Trophoblast cell (in vitro differentiated cells and primary cell): Measurements from ENCODE around the gene KIF17.

ENCODE experiments used
- DNase-seq, 2 donors: peaks; one replicate each; pipeline ENCODE4 v3.0.0-alpha.2; 2016
- H2AFZ ChIP-seq: 2 replicates; pipeline ENCODE4 v1.6.1; 2013; ENCODE audit warnings: low read length, moderate library complexity, mild to moderate bottlenecking; ENCODE audit not compliant: insufficient read depth, poor library complexity
- H2AK5ac ChIP-seq: 2 replicates; pipeline ENCODE4 v1.6.1; 2013; ENCODE audit warnings: mild to moderate bottlenecking, low read length
- H2BK120ac ChIP-seq: 2 replicates; pipeline ENCODE4 v1.6.1; 2013; ENCODE audit warnings: low read length, mild to moderate bottlenecking, moderate library complexity; ENCODE audit not compliant: insufficient read depth, poor library complexity
- H2BK12ac ChIP-seq: 2 replicates; pipeline ENCODE4 v1.6.1; 2013; ENCODE audit warnings: mild to moderate bottlenecking, low read length, moderate library complexity
- H2BK5ac ChIP-seq: 2 replicates; pipeline ENCODE4 v1.6.1; 2013; ENCODE audit warnings: low read length, low read depth, moderate library complexity, mild to moderate bottlenecking; ENCODE audit not compliant: poor library complexity
- H3K14ac ChIP-seq: 2 replicates; pipeline ENCODE4 v1.6.1; 2013; ENCODE audit warnings: mild to moderate bottlenecking, low read length
- H3K18ac ChIP-seq: 2 replicates; pipeline ENCODE4 v1.6.1; 2013; ENCODE audit warnings: mild to moderate bottlenecking, low read length
- H3K23ac ChIP-seq: 2 replicates; pipeline ENCODE4 v1.6.1; 2013; ENCODE audit warnings: low read length
- H3K27ac ChIP-seq: 2 replicates; pipeline ENCODE4 v1.5.1; 2013; ENCODE audit warnings: low read depth, mild to moderate bottlenecking, inconsistent platforms, low read length, moderate library complexity
- H3K27me3 ChIP-seq: 2 replicates; pipeline ENCODE4 v1.6.1; 2013; ENCODE audit warnings: inconsistent platforms, mild to moderate bottlenecking, low read length, moderate library complexity; ENCODE audit not compliant: insufficient read depth
- H3K36me3 ChIP-seq, 2 experiments: 1 replicate in 1 of 2; 2 replicates in 1 of 2; pipeline ENCODE4 v1.6.1; 2013; ENCODE audit warnings: low read length in 2 of 2, mild to moderate bottlenecking in 2 of 2, moderate library complexity in 1 of 2; ENCODE audit not compliant: insufficient read depth in 2 of 2, control insufficient read depth in 1 of 2
- H3K4ac ChIP-seq: 2 replicates; pipeline ENCODE4 v1.6.1; 2013; ENCODE audit warnings: low read depth, mild to moderate bottlenecking, low read length, moderate library complexity
- H3K4me1 ChIP-seq, 2 experiments: 1 replicate in 1 of 2; 2 replicates in 1 of 2; pipeline ENCODE4 v1.6.1; 2013; ENCODE audit warnings: low read length in 2 of 2, mild to moderate bottlenecking in 2 of 2, moderate library complexity in 1 of 2; ENCODE audit not compliant: insufficient read depth in 2 of 2, control insufficient read depth in 1 of 2
- H3K4me2 ChIP-seq: 2 replicates; pipeline ENCODE4 v1.6.1; 2013; ENCODE audit warnings: inconsistent platforms, mild to moderate bottlenecking, low read length, moderate library complexity
- H3K4me3 ChIP-seq: 2 replicates; pipeline ENCODE4 v1.5.1; 2013; ENCODE audit warnings: mild to moderate bottlenecking, low read depth, low read length, inconsistent platforms
- H3K79me1 ChIP-seq: one replicate; pipeline ENCODE4 v1.6.1; 2013; ENCODE audit warnings: low read length
- H3K79me2 ChIP-seq: 2 replicates; pipeline ENCODE4 v1.6.1; 2013; ENCODE audit warnings: low read length, mild to moderate bottlenecking; ENCODE audit not compliant: control insufficient read depth, insufficient read depth, poor library complexity
- H3K9ac ChIP-seq: 2 replicates; pipeline ENCODE4 v1.6.1; 2013; ENCODE audit warnings: mild to moderate bottlenecking, low read length
- H3K9me3 ChIP-seq: 2 replicates; pipeline ENCODE4 v1.6.1; 2013; ENCODE audit warnings: low read depth, mild to moderate bottlenecking, control low read depth, inconsistent platforms, low read length; ENCODE audit not compliant: insufficient read depth
- H4K12ac ChIP-seq: 2 replicates; pipeline ENCODE4 v1.6.1; 2013; ENCODE audit warnings: low read depth, mild to moderate bottlenecking, low read length, moderate library complexity
- H4K8ac ChIP-seq: 2 replicates; pipeline ENCODE4 v1.6.1; 2013; ENCODE audit warnings: low read depth, mild to moderate bottlenecking, low read length, moderate library complexity
- H4K91ac ChIP-seq: one replicate; pipeline ENCODE4 v1.6.1; 2013; ENCODE audit warnings: low read depth, mild to moderate bottlenecking, low read length, moderate library complexity
- WGBS: extraction: QIAGEN DNeasy Blood & Tissue Kit; methylation state at CpG from one replicate; pipeline ENCODE4 v1.1.7; 2013; ENCODE audit warnings: missing lambda C conversion rate; ENCODE audit not compliant: insufficient read length, insufficient coverage; ENCODE audit errors: extremely low coverage; 5-methylcytosine and 5-hydroxymethylcytosine counted together

KIF17 gene

DNA sequence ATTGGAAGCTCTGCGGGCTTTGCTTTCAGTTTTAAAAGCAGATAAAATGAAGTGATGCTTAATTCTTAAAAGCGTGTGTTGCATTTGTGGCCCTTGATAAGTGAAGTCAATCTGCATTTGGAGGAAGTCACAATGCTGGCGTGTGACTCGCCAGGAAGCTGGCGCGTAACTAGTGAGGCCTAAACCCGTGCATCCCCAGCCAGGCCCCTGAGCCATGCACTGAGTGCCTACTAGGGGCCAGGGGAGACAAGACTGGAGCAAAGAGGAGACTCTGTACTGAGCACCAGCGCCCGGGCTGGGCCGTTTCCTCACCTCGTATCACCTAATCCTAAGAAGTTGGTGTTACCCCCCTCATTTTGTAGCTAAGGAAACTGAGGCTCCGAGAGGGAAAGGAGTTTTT is 52.1 kb downstream of the KIF17 start:
- Histone ChIP-seq H3K4me1 (peaks cover 5 to 7% of the 10 kb centered on the region in 2 experiments), H3K9me3 (peaks cover 4% of the 10 kb centered on the region), H3K79me2 (peaks cover 7% of the 10 kb centered on the region), H2BK120ac (no peak overlapping the region), H3K27me3 (no peaks in the 10 kb centered on the region), H3K14ac (no peak overlapping the region), H3K27ac (no peak overlapping the region), H4K8ac (no peak overlapping the region), H2AK5ac (no peak overlapping the region), H3K4ac (no peak overlapping the region), H3K23ac (no peak overlapping the region), H2BK12ac (no peak overlapping the region), H3K4me3 (no peak overlapping the region), H4K12ac (no peak overlapping the region), H2BK5ac (no peak overlapping the region), H4K91ac (no peak overlapping the region), H3K18ac (no peak overlapping the region), H3K79me1 (peaks cover 7% of the 10 kb centered on the region), H3K36me3 (no peaks in the 10 kb centered on the region), H3K9ac (no peak overlapping the region), H2AFZ (no peak overlapping the region), H3K4me2 (no peak overlapping the region)
- WGBS, result no CpG with 5 or more reads among the region's 12 CpGs
- no peak for DNase-seq

DNA sequence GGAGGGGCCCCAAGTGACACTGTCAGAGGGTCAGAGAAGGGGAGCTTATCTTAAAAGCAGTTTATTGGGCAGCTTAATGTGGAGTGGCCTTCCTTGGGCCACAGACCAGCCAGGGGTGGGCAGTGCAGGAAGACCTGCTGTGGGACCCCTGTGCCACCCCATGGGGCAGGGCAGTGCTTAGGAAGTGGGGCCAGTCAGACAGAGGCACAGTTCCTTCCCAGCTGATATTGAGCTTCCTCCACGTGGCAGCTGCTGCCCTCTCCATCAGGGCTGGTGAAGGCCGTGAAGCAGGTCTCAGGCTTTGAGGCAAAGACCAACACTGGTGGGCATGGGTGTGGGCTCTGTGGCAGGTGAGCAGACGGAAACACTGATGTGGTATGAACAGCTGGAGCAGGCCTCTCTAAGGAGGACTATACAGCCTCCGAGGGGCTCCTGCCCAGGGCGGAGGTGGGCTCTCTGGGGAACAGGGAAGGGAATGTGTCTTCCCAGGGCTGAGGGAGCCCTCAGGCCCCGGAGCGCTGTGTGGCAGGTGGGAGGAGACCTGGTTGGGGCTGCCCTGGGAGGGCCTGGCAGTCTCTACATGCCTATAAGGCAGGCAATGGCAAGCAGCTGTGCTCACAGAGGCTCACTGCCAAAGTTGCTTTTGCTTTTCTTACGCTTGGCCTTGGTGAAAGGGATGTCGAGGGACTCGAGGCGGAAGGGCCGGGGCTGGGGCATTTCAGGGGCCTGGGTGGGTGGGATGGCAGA is 53.7 kb downstream of the KIF17 start:
- no peak overlapping the region for H3K4me2 ChIP-seq
- peaks cover 7% of the 10 kb centered on the region for H3K79me1 ChIP-seq
- no peak overlapping the region for H3K4ac ChIP-seq
- no peaks in the 10 kb centered on the region for H3K27me3 ChIP-seq
- H3K4me1 ChIP-seq, result peaks cover 7 to 11% of the 10 kb centered on the region in 2 experiments
- H4K12ac ChIP-seq, result no peak overlapping the region
- no peak overlapping the region for H4K8ac ChIP-seq
- no peak overlapping the region for H3K18ac ChIP-seq
- no CpG with 5 or more reads among the region's 12 CpGs for WGBS
- H2BK120ac ChIP-seq, result no peak overlapping the region
- peak overlapping the region; percentile 30 for H3K4me3 ChIP-seq
- no peak overlapping the region for H3K14ac ChIP-seq
- H3K79me2 ChIP-seq, result peaks cover 9% of the 10 kb centered on the region
- no peak overlapping the region for H4K91ac ChIP-seq
- H2AK5ac ChIP-seq, result no peak overlapping the region
- H3K27ac ChIP-seq, result no peak overlapping the region
- no peak overlapping the region for H2BK5ac ChIP-seq
- peaks cover 0 to 3% of the 10 kb centered on the region in 2 experiments for H3K36me3 ChIP-seq
- peaks cover 4% of the 10 kb centered on the region for H3K9me3 ChIP-seq
- no peak for DNase-seq
- H2BK12ac ChIP-seq, result no peak overlapping the region
- no peak overlapping the region for H3K23ac ChIP-seq
- H3K9ac ChIP-seq, result no peak overlapping the region
- H2AFZ ChIP-seq, result no peak overlapping the region

DNA sequence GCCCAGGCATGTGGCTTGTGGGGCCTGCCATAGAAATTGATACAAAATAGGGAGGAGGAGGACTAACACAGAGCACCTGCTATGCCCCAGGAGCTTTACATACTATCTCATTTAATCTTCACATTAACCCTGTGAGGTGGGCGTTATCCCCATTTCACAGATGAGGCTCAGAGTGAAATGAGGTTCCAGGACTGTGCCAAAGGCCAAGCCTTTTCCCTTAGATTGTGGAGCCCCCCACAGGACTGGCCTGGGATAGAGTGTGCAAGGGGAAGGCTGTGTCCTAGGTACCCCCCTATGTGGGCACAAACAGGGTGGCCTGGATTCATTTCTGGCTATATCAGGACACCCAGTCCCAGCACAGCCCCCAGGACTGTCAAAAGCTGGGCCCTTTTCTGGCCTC is 54.4 kb downstream of the KIF17 start:
- H3K4me3 ChIP-seq, result no peak overlapping the region

DNA sequence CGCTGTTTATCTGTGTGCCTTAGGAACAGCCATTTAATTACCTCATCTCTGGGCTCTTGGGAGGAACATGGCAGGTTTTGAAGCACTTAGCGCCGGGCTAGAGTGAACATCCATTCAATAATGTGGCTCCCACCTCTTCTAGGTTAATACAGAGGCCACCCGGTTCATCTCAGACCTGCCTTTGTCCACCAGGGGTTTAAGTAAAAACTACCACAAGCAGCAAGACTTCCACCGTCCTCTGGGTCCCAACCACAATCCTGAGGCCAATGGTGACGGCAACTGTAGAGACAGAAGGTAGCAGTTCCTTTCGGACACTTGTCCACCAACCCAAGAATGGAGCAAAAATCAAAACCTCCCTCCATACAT is 55.7 kb downstream of the KIF17 start:
- H4K8ac ChIP-seq, result peak overlapping the region; percentile 95
- H2BK5ac ChIP-seq, result no peak overlapping the region
- no peak overlapping the region for H3K27ac ChIP-seq
- peaks cover 7 to 11% of the 10 kb centered on the region in 2 experiments for H3K4me1 ChIP-seq
- H3K14ac ChIP-seq, result no peak overlapping the region
- peaks cover 4% of the 10 kb centered on the region for H3K9me3 ChIP-seq
- no peaks in the 10 kb centered on the region for H3K27me3 ChIP-seq
- H2AK5ac ChIP-seq, result peak overlapping the region; percentile 40
- H4K12ac ChIP-seq, result peak overlapping the region; percentile 70
- H2BK12ac ChIP-seq, result no peak overlapping the region
- H3K36me3 ChIP-seq, result peaks cover 7 to 13% of the 10 kb centered on the region in 2 experiments
- peaks cover 9% of the 10 kb centered on the region for H3K79me2 ChIP-seq
- peak overlapping the region; percentile 93 for H3K4me2 ChIP-seq
- no CpG with 5 or more reads among the region's 7 CpGs for WGBS
- peak overlapping the region; percentile 87 for H3K9ac ChIP-seq
- no peak overlapping the region for H3K23ac ChIP-seq
- H4K91ac ChIP-seq, result peak overlapping the region; percentile 72
- no peak overlapping the region for H3K18ac ChIP-seq
- peak overlapping the region; percentile 55 for H2AFZ ChIP-seq
- peak overlapping the region; percentile 84 for H3K4me3 ChIP-seq
- H3K4ac ChIP-seq, result peak overlapping the region; percentile 1
- no peak for DNase-seq
- H2BK120ac ChIP-seq, result no peak overlapping the region
- peaks cover 7% of the 10 kb centered on the region for H3K79me1 ChIP-seq

More for the DNA sequence above, 54.4 kb downstream of the KIF17 start:
- no peak overlapping the region for H4K8ac ChIP-seq
- no peak overlapping the region for H2BK5ac ChIP-seq
- no peak overlapping the region for H3K9ac ChIP-seq
- no peak overlapping the region for H2AFZ ChIP-seq
- H2AK5ac ChIP-seq, result no peak overlapping the region
- no peak overlapping the region for H3K14ac ChIP-seq
- H4K91ac ChIP-seq, result no peak overlapping the region
- H2BK12ac ChIP-seq, result no peak overlapping the region
- no peak for DNase-seq
- no peak overlapping the region for H2BK120ac ChIP-seq
- H3K4me2 ChIP-seq, result no peak overlapping the region
- H3K9me3 ChIP-seq, result peaks cover 4% of the 10 kb centered on the region
- peaks cover 9% of the 10 kb centered on the region for H3K79me2 ChIP-seq
- H3K18ac ChIP-seq, result no peak overlapping the region
- peaks cover 7 to 11% of the 10 kb centered on the region in 2 experiments for H3K4me1 ChIP-seq
- H3K79me1 ChIP-seq, result peaks cover 7% of the 10 kb centered on the region
- H3K27ac ChIP-seq, result no peak overlapping the region
- no peak overlapping the region for H4K12ac ChIP-seq
- H3K23ac ChIP-seq, result no peak overlapping the region
- H3K27me3 ChIP-seq, result no peaks in the 10 kb centered on the region
- H3K4ac ChIP-seq, result no peak overlapping the region
- no CpG with 5 or more reads among the region's 1 CpG for WGBS
- H3K36me3 ChIP-seq, result peaks cover 0 to 3% of the 10 kb centered on the region in 2 experiments
